H1 (cell line): ENCODE results near the gene CLEC7A. TPM values are rescaled to one million over a fixed set of nuclear protein-coding genes. Genes with fewer than 3 reads are reported as not detected.

Experiments used
- CTCF ChIA-PET: fragments of 300-600 bp; sonication (Branson Sonifier 250); formaldehyde crosslinking; loops from one replicate; lab custom pipeline; 2021; ENCODE audit not compliant: partially characterized antibody; lab: Charles Lee
- POLR2A ChIA-PET: fragments of 300-600 bp; sonication (Branson Sonifier 250); formaldehyde crosslinking; loops from one replicate; lab custom pipeline; 2021; ENCODE audit warnings: inconsistent platforms; ENCODE audit not compliant: partially characterized antibody; lab: Charles Lee
- DNase-seq, 2 experiments: peaks; one replicate each; pipeline versions ENCODE4 v3.0.0 to v3.0.0-alpha.2; 2010 to 2022; ENCODE audit warnings: low spot score in 2 of 2, low read depth in 1 of 2, mixed read lengths in 1 of 2
- FAIRE-seq: peaks from 2 replicates; lab custom pipeline; 2011; peaks lifted over from hg19 to GRCh38; lab: Jason Lieb, UNC
- H2AFZ ChIP-seq: 2 replicates; pipeline ENCODE4 v1.8.1; 2012; ENCODE audit warnings: low read length, inconsistent platforms
- H2AK5ac ChIP-seq: 2 replicates; pipeline ENCODE4 v1.6.1; 2013; ENCODE audit warnings: low read depth, low read length
- H2BK120ac ChIP-seq: replicated peaks from 2 replicates; pipeline ENCODE3; 2013; ENCODE audit warnings: low read depth, low read length, inconsistent platforms
- H2BK12ac ChIP-seq: 2 replicates; pipeline ENCODE4 v1.6.1; 2013; ENCODE audit warnings: low read depth, low read length
- H2BK15ac ChIP-seq: 2 replicates; pipeline ENCODE4 v1.6.1; 2013; ENCODE audit warnings: low read length
- H2BK20ac ChIP-seq: 2 replicates; pipeline ENCODE4 v1.6.1; 2013; ENCODE audit warnings: low read length
- H2BK5ac ChIP-seq: 2 replicates; pipeline ENCODE4 v1.6.1; 2013; ENCODE audit warnings: low read depth, low read length
- H3K14ac ChIP-seq: 2 replicates; pipeline ENCODE4 v1.6.1; 2013; ENCODE audit warnings: inconsistent platforms; ENCODE audit not compliant: insufficient read length
- H3K18ac ChIP-seq: 2 replicates; pipeline ENCODE4 v1.6.1; 2013; ENCODE audit warnings: low read length; ENCODE audit errors: extremely low read depth
- H3K23ac ChIP-seq: 2 replicates; pipeline ENCODE4 v1.6.1; 2013; ENCODE audit warnings: inconsistent platforms; ENCODE audit not compliant: insufficient read length
- H3K23me2 ChIP-seq: 2 replicates; pipeline ENCODE4 v1.6.1; 2013; ENCODE audit warnings: low read depth, low read length
- H3K27ac ChIP-seq: 2 replicates; pipeline ENCODE4 v1.6.1; 2011; ENCODE audit warnings: low read depth, low read length, inconsistent platforms
- H3K27me3 ChIP-seq, 4 experiments: replicated peaks in 1 of 4; 1 replicate in 1 of 4; 2 replicates in 3 of 4; pipeline versions ENCODE4 v1.6.1 to v1.8.1; 2011 to 2013; ENCODE audit warnings: low read length in 3 of 4, mild to moderate bottlenecking in 3 of 4, inconsistent platforms in 2 of 4, mixed read lengths in 2 of 4, moderate library complexity in 1 of 4; ENCODE audit not compliant: control insufficient read depth in 3 of 4, insufficient read depth in 3 of 4; ENCODE audit errors: extremely low read depth in 1 of 4
- H3K36me3 ChIP-seq, 4 experiments: 2 replicates each; pipeline versions ENCODE4 v1.6.1 to v1.8.1; 2011 to 2013; ENCODE audit warnings: mild to moderate bottlenecking in 4 of 4, low read length in 3 of 4, moderate library complexity in 2 of 4, control low read depth in 1 of 4, inconsistent platforms in 1 of 4; ENCODE audit not compliant: insufficient read depth in 4 of 4, control insufficient read depth in 2 of 4
- H3K4ac ChIP-seq: replicated peaks from 2 replicates; pipeline ENCODE3; 2013; ENCODE audit warnings: low read length, low read depth, mixed read lengths, inconsistent platforms; ENCODE audit not compliant: insufficient read length
- H3K4me1 ChIP-seq, 4 experiments: replicated peaks in 1 of 4; 1 replicate in 1 of 4; 2 replicates in 3 of 4; pipeline versions ENCODE4 v1.6.1 to v1.8.1; 2011 to 2013; ENCODE audit warnings: low read length in 3 of 4, inconsistent platforms in 2 of 4, mixed read lengths in 1 of 4; ENCODE audit not compliant: insufficient read depth in 4 of 4, control insufficient read depth in 3 of 4
- H3K4me2 ChIP-seq, 2 experiments: 2 replicates each; pipeline versions ENCODE4 v1.6.1 to v1.8.1; 2011 to 2013; ENCODE audit warnings: low read depth in 2 of 2, low read length in 2 of 2, control low read depth in 1 of 2, inconsistent platforms in 1 of 2, mild to moderate bottlenecking in 1 of 2; ENCODE audit not compliant: insufficient read depth in 1 of 2
- H3K4me3 ChIP-seq, 4 experiments: fragments of 200-600, 300-600 bp in 1 of 4; sonication (generic), shearing (Covaris generic), sonication (Bioruptor Twin) in 1 of 4; 2 replicates each; pipeline versions ENCODE4 v1.5.1 to v1.8.1; 2011 to 2016; ENCODE audit warnings: low read length in 4 of 4, low read depth in 3 of 4, control low read depth in 2 of 4, inconsistent platforms in 2 of 4, mild to moderate bottlenecking in 2 of 4, mixed read lengths in 1 of 4, moderate library complexity in 1 of 4; ENCODE audit not compliant: insufficient read depth in 2 of 4; ENCODE audit errors: extremely low read depth in 1 of 4
- H3K56ac ChIP-seq: replicated peaks from 2 replicates; pipeline ENCODE3; 2013; ENCODE audit warnings: low read depth, mild to moderate bottlenecking, mixed read lengths, low read length, inconsistent platforms; ENCODE audit not compliant: insufficient read length
- H3K79me1 ChIP-seq: 2 replicates; pipeline ENCODE4 v1.6.1; 2013; ENCODE audit warnings: low read depth, low read length, control low read depth
- H3K79me2 ChIP-seq, 2 experiments: 2 replicates each; pipeline versions ENCODE4 v1.6.1 to v1.8.1; 2012 to 2013; ENCODE audit warnings: low read length in 2 of 2, mild to moderate bottlenecking in 2 of 2, inconsistent platforms in 1 of 2; ENCODE audit not compliant: insufficient read depth in 2 of 2, control insufficient read depth in 1 of 2
- H3K9ac ChIP-seq, 4 experiments: replicated peaks in 1 of 4; 1 replicate in 1 of 4; 2 replicates in 3 of 4; pipeline versions ENCODE4 v1.6.1 to v1.8.1; 2011 to 2013; ENCODE audit warnings: low read depth in 3 of 4, low read length in 3 of 4, control low read depth in 2 of 4, mild to moderate bottlenecking in 2 of 4, moderate library complexity in 2 of 4, inconsistent platforms in 1 of 4; ENCODE audit errors: extremely low read depth in 1 of 4
- H3K9me3 ChIP-seq, 2 experiments: 2 replicates each; pipeline versions ENCODE4 v1.6.1 to v1.8.1; 2012 to 2013; ENCODE audit warnings: mild to moderate bottlenecking in 2 of 2, moderate library complexity in 2 of 2, control low read depth in 1 of 2, inconsistent platforms in 1 of 2, low read depth in 1 of 2, low read length in 1 of 2, mixed read lengths in 1 of 2; ENCODE audit not compliant: insufficient read depth in 2 of 2
- H4K20me1 ChIP-seq, 2 experiments: replicated peaks in 1 of 2; 2 replicates each; pipeline versions ENCODE3 to v1.8.1; 2011 to 2013; ENCODE audit warnings: inconsistent platforms in 2 of 2, low read length in 2 of 2, mild to moderate bottlenecking in 1 of 2; ENCODE audit not compliant: insufficient read depth in 2 of 2, control insufficient read depth in 1 of 2
- H4K5ac ChIP-seq: 2 replicates; pipeline ENCODE4 v1.6.1; 2013; ENCODE audit warnings: low read length, low read depth, mixed read lengths, inconsistent platforms; ENCODE audit not compliant: insufficient read length
- H4K8ac ChIP-seq: 2 replicates; pipeline ENCODE4 v1.8.0; 2013; ENCODE audit warnings: mild to moderate bottlenecking, moderate library complexity, low read length, inconsistent platforms; ENCODE audit not compliant: insufficient read depth; ENCODE audit errors: extremely low read depth
- H4K91ac ChIP-seq: replicated peaks from 2 replicates; pipeline ENCODE3; 2013; ENCODE audit warnings: low read length, mixed read lengths, inconsistent platforms; ENCODE audit not compliant: insufficient read length
- CBX8 ChIP-seq: fragments of 300-800, 300-1000 bp; sonication (generic); IDR thresholded peaks from 2 replicates; pipeline ENCODE4 v1.7.1; 2016; ENCODE audit warnings: low read depth, low read length, borderline replicate concordance
- GABPA ChIP-seq: IDR thresholded peaks from 2 replicates; pipeline ENCODE4 v1.6.1; 2011; ENCODE audit warnings: mild to moderate bottlenecking, low read length, moderate library complexity, borderline replicate concordance; ENCODE audit not compliant: insufficient read depth
- GTF2F1 ChIP-seq: IDR thresholded peaks from 2 replicates; pipeline ENCODE4 v1.6.1; 2012; ENCODE audit warnings: low read depth, low read length, improper control_type of control experiment, borderline replicate concordance
- HDAC2 ChIP-seq, 2 experiments: fragments of 300-600 bp in 1 of 2; sonication (generic) in 1 of 2; IDR thresholded peaks; 2 replicates each; pipeline ENCODE4 v1.6.1; 2011 to 2012; ENCODE audit warnings: low read depth in 2 of 2, low read length in 2 of 2, mild to moderate bottlenecking in 2 of 2, moderate library complexity in 2 of 2, borderline replicate concordance in 1 of 2, inconsistent platforms in 1 of 2
- KDM1A ChIP-seq: fragments of 200-600, 300-600 bp; sonication (generic); IDR thresholded peaks from 2 replicates; pipeline ENCODE4 v1.7.1; 2016; ENCODE audit warnings: mild to moderate bottlenecking, low read length, borderline replicate concordance
- KDM5A ChIP-seq: fragments of 200-600 bp; IDR thresholded peaks from 2 replicates; pipeline ENCODE4 v1.7.1; 2012; ENCODE audit warnings: mild to moderate bottlenecking, low read length, inconsistent platforms, mixed read lengths
- SP1 ChIP-seq: IDR thresholded peaks from 2 replicates; pipeline ENCODE4 v1.6.1; 2011; ENCODE audit warnings: low read depth, low read length
- SP2 ChIP-seq: IDR thresholded peaks from 2 replicates; pipeline ENCODE4 v1.6.1; 2012; ENCODE audit warnings: mild to moderate bottlenecking, low read length, inconsistent platforms
- SRF ChIP-seq: IDR thresholded peaks from 2 replicates; pipeline ENCODE4 v1.6.1; 2011; ENCODE audit warnings: mild to moderate bottlenecking, low read depth, low read length, moderate library complexity
- TAF7 ChIP-seq: optimal IDR thresholded peaks from 2 replicates; pipeline ENCODE3; 2011; ENCODE audit warnings: low read depth, mild to moderate bottlenecking, inconsistent platforms, low read length, moderate library complexity, borderline replicate concordance
- WGBS, 2 experiments: shearing (Covaris generic) in 1 of 2; methylation state at CpG; one replicate each; pipeline versions ENCODE4 v1.1.6 to v1.1.7; 2013 to 2015; ENCODE audit warnings: low lambda C conversion rate in 2 of 2, mixed read lengths in 2 of 2, inconsistent platforms in 1 of 2, low coverage in 1 of 2, missing lambda C conversion rate in 1 of 2; ENCODE audit not compliant: insufficient replicate concordance in 2 of 2, insufficient coverage in 1 of 2, insufficient read length in 1 of 2; ENCODE audit errors: extremely low coverage in 1 of 2, missing lambda C conversion rate in 1 of 2; 5-methylcytosine and 5-hydroxymethylcytosine counted together
- polyA plus RNA-seq, 7 experiments: library from polyadenylated mRNA; depleted of rRNA in 3 of 7; stranded (reverse) in 5 of 7; unstranded in 2 of 7; fragments of >200 nt in 5 of 7; fragments of 200-250 nt in 2 of 7; gene quantifications; 1 replicate in 5 of 7; 2 replicates in 1 of 7; 4 replicates in 1 of 7; pipeline versions ENCODE4 v1.2.1 to v1.2.3, GENCODE V29; 2011 to 2013; ENCODE audit warnings: missing spikeins in 2 of 7, mixed read lengths in 2 of 7
- total RNA-seq: library from RNA; stranded (reverse); fragmentation: NEBNext Ultra II Directional; extraction: Animal tissue kit (Norgen Biotek cat#: 25700); gene quantifications from 2 replicates; pipeline ENCODE4 v1.2.1, GENCODE V29; 2021
- TF ChIP-seq, protein P1 (sequence below): IDR thresholded peaks from 2 replicates; pipeline ENCODE4 v1.6.1; 2012; ENCODE audit warnings: low read length, inconsistent platforms

Gene CLEC7A
- total and polyA plus RNA-seq, 2 of the 8 experiments (the other 6 are each of a cell fraction or from before 2014, with no cell fraction given): 0.09 to 0.15 TPM

GRCh38 chr12:10163084-10163483, 33.1 kb upstream of the CLEC7A start:
- H2BK15ac ChIP-seq: no peak overlapping the region
- H3K79me2 ChIP-seq: no peaks in the 10 kb centered on the region
- H3K4me3 ChIP-seq: no peak overlapping the region
- H3K27ac ChIP-seq: no peak overlapping the region
- no peaks in the 10 kb centered on the region for H3K79me1 ChIP-seq
- no peak overlapping the region for H4K5ac ChIP-seq
- no peaks in the 10 kb centered on the region for H3K23me2 ChIP-seq
- no peak overlapping the region for H3K14ac ChIP-seq
- H3K36me3 ChIP-seq: no peaks in the 10 kb centered on the region
- H3K4me2 ChIP-seq: no peak overlapping the region
- H4K20me1 ChIP-seq: no peaks in the 10 kb centered on the region
- no peak overlapping the region for H2BK12ac ChIP-seq
- WGBS, 2 experiments: 92% methylated on average over 3 of the region's 3 CpGs; no CpG with 5 or more reads in 1 of the 2 experiments
- H3K4me1 ChIP-seq: no peaks in the 10 kb centered on the region
- CTCF ChIA-PET: interaction anchor here (0.5 to 3.6 kb wide), 3 partner anchors 10 to 177 kb away, joined by 3 to 13 read pairs (median 4); no protein-coding TSS in a partner anchor
- POLR2A ChIA-PET: no interaction called here
- H2BK120ac ChIP-seq: no peak overlapping the region
- no peak overlapping the region for H2BK5ac ChIP-seq
- no peak overlapping the region for H3K9ac ChIP-seq
- no peak overlapping the region for H4K91ac ChIP-seq
- no peak overlapping the region for H2AK5ac ChIP-seq
- H3K56ac ChIP-seq: no peak overlapping the region
- no peaks in the 10 kb centered on the region for H3K9me3 ChIP-seq
- H3K23ac ChIP-seq: no peak overlapping the region
- no peak overlapping the region for H3K18ac ChIP-seq
- H3K4ac ChIP-seq: no peak overlapping the region
- H2AFZ ChIP-seq: no peak overlapping the region; the same call in 1 of the 2 replicates
- no peak overlapping the region for H2BK20ac ChIP-seq
- DNase-seq (no peak), FAIRE-seq (no peak)
- no peaks in the 10 kb centered on the region for H3K27me3 ChIP-seq
- no peak overlapping the region for H4K8ac ChIP-seq
- TF ChIP-seq SP1 (no peak), GABPA (no peak), SRF (no peak), KDM1A (no peak), GTF2F1 (no peak), CBX8 (no peak), HDAC2 (IDR thresholded peaks at IDR 0.05; ENCODE audit: borderline replicate concordance in 1 of 2, low read depth in 2 of 2, low read length in 2 of 2) (no peak), TAF7 (no peak), SP2 (no peak), KDM5A (no peak)
- TF ChIP-seq, protein P1, sequence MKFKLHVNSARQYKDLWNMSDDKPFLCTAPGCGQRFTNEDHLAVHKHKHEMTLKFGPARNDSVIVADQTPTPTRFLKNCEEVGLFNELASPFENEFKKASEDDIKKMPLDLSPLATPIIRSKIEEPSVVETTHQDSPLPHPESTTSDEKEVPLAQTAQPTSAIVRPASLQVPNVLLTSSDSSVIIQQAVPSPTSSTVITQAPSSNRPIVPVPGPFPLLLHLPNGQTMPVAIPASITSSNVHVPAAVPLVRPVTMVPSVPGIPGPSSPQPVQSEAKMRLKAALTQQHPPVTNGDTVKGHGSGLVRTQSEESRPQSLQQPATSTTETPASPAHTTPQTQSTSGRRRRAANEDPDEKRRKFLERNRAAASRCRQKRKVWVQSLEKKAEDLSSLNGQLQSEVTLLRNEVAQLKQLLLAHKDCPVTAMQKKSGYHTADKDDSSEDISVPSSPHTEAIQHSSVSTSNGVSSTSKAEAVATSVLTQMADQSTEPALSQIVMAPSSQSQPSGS: no peak
